Measurements from ENCODE around the gene C1orf94.

Gene C1orf94

GRCh38 chr1:34164771-34165391 lies 11.8 kb upstream of the C1orf94 start, which contains the start of gene CSMD2:
Gene CSMD2, minus strand, starts transcription at chr1:34165230. Its CDS starts 133 bp downstream, at chr1:34165097.
- DNase-seq (ENCODE audit: low read depth): peak; percentile 30
- no peak for TF ChIP-seq CTCF (IDR thresholded peaks at IDR 0.05; ENCODE audit: insufficient read depth, low read depth, low read length, missing control alignments)
- H3K4me3 ChIP-seq (ENCODE audit: low read length): no peak within 1 kb of the TSS

GRCh38 chr1:34165422-34165921 lies 11.2 kb upstream of the C1orf94 start:
- no peak overlapping the region for H3K4me3 ChIP-seq (ENCODE audit: low read length)

GRCh38 chr1:34166191-34166624 lies 10.5 kb upstream of the C1orf94 start:
- H3K4me3 ChIP-seq (ENCODE audit: low read length): no peak overlapping the region
- no peak for TF ChIP-seq CTCF (IDR thresholded peaks at IDR 0.05; ENCODE audit: insufficient read depth, low read depth, low read length, missing control alignments)
- no peak for DNase-seq (ENCODE audit: low read depth)

More at GRCh38 chr1:34165422-34165921, 11.2 kb upstream of the C1orf94 start:
- TF ChIP-seq CTCF (IDR thresholded peaks at IDR 0.05; ENCODE audit: insufficient read depth, low read depth, low read length, missing control alignments): no peak
- DNase-seq (ENCODE audit: low read depth): no peak

- no peak overlapping the region for H3K4me3 ChIP-seq (ENCODE audit: low read length)
- no peak for TF ChIP-seq CTCF (IDR thresholded peaks at IDR 0.05; ENCODE audit: insufficient read depth, low read depth, low read length, missing control alignments)
- DNase-seq (ENCODE audit: low read depth): no peak
Measured at GRCh38 chr1:34166625-34167361, 9.9 kb upstream of the C1orf94 start.

- H3K4me3 ChIP-seq (ENCODE audit: low read length): no peak overlapping the region
- TF ChIP-seq CTCF (IDR thresholded peaks at IDR 0.05; ENCODE audit: insufficient read depth, low read depth, low read length, missing control alignments): no peak
- no peak for DNase-seq (ENCODE audit: low read depth)
Measured at GRCh38 chr1:34167389-34167788, 9.3 kb upstream of the C1orf94 start.

GRCh38 chr1:34175744-34176143 lies 963 bp upstream of the C1orf94 start:
- TF ChIP-seq CTCF (IDR thresholded peaks at IDR 0.05; ENCODE audit: insufficient read depth, low read depth, low read length, missing control alignments): no peak
- H3K4me3 ChIP-seq (ENCODE audit: low read length): no peak overlapping the region
- no peak for DNase-seq (ENCODE audit: low read depth)
